ENCODE measurements around the gene LENG9. TPM values are rescaled to one million over a fixed set of nuclear protein-coding genes. Genes with fewer than 3 reads are reported as not detected.

Gene LENG9
- total and polyA plus RNA-seq, 2 of the 13 experiments (the other 11 are each of a cell fraction or from before 2014, with no cell fraction given): 0.75 to 2.9 TPM

GRCh38 chr19:54464630-54465425, 1.2 kb upstream of the LENG9 start (continued):
- TF ChIP-seq AKNA (CRISPR knock-in tag; IDR thresholded peaks at IDR 0.05; ENCODE audit: borderline replicate concordance) (no peak), ZNF850 (CRISPR knock-in tag; conservative IDR thresholded peaks at IDR 0.05) (no peak), REST (IDR thresholded peaks at IDR 0.05; ENCODE audit: borderline replicate concordance in 1 of 2, low read depth in 1 of 2, low read length in 2 of 2) (no peak), ZNF547 (CRISPR knock-in tag; IDR thresholded peaks at IDR 0.05) (no peak), MAX (IDR thresholded peaks at IDR 0.05) (peak; percentile 65; the same call in 1 of the 2 replicates), ARID3A (IDR thresholded peaks at IDR 0.05; ENCODE audit: low read depth, low read length) (no peak), ZNF766 (CRISPR knock-in tag; IDR thresholded peaks at IDR 0.05; ENCODE audit: borderline replicate concordance) (peak; percentile 72; the same call in 1 of the 2 replicates), NBN (conservative IDR thresholded peaks at IDR 0.05) (no peak), ZFP36L2 (CRISPR knock-in tag; IDR thresholded peaks at IDR 0.05) (no peak), BCL3 (CRISPR knock-in tag; IDR thresholded peaks at IDR 0.05) (no peak), KLF12 (CRISPR knock-in tag; IDR thresholded peaks at IDR 0.05; ENCODE audit: borderline replicate concordance) (peak; percentile 88; the same call in 1 of the 2 replicates), ZNF768 (CRISPR knock-in tag; IDR thresholded peaks at IDR 0.05) (peak; percentile 70; the same call in 1 of the 2 replicates), ISL2 (CRISPR knock-in tag; IDR thresholded peaks at IDR 0.05) (peak; percentile 65; the same call in 1 of the 2 replicates), CSRNP1 (CRISPR knock-in tag; IDR thresholded peaks at IDR 0.05) (peak; percentile 36; the same call in 1 of the 2 replicates)

Measured in HepG2 (cell line).